GM12872 (cell line): ENCODE data around the gene MGAT4A.

Experiments used
- TF ChIP-seq, protein P1 (sequence below): IDR thresholded peaks from 3 replicates; pipeline ENCODE4 v1.5.1; 2011; ENCODE audit warnings: low read depth, mild to moderate bottlenecking, low read length, moderate library complexity; ENCODE audit not compliant: insufficient read depth

Gene MGAT4A

DNA sequence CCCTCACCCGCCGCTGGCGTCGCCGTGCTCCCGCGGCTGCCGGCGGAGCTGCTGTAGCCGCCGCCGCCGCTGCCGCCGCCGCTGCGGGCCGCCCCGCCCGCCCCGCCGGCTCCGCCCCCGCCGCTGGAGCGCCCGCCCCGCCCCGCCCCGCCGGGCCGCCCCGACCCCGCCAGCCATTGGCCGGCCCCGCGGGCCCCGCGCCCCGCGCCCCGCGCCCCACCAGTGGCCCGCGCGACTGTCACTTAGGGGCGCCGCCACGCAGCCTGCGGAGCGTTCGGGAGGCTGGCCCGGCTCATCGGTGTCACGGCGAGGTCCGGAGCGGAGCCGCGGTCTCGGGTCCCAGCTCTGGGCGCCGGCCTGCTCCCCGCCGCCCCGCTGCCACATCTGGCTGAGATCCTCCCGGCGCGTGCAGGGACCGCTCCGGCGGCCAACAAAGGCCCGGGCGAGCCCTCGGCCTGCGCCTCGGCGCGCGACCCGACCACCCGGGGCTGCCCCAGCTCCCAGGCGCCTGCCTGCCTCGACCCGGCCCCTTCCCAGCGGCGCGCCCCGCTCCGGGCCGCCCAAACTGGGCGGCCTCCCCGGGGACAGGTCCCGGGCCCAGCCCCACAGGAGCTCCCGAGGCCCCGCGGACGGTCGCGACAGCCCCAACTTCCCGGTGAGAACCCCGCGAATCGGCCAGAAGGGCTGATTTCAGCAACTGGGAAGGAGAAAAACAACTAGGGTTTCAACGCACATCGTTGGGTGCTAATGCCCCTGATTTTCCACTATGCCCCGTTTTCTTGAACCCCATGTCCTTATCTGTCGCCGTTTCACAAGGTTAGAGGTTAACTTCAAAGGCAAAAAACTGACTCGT lies at the start of gene MGAT4A:
Gene MGAT4A (minus strand): TSS at position 92 of the 853 bp plus-strand sequence. CDS start 4,800 bp downstream, outside the sequence.
- TF ChIP-seq, protein P1, sequence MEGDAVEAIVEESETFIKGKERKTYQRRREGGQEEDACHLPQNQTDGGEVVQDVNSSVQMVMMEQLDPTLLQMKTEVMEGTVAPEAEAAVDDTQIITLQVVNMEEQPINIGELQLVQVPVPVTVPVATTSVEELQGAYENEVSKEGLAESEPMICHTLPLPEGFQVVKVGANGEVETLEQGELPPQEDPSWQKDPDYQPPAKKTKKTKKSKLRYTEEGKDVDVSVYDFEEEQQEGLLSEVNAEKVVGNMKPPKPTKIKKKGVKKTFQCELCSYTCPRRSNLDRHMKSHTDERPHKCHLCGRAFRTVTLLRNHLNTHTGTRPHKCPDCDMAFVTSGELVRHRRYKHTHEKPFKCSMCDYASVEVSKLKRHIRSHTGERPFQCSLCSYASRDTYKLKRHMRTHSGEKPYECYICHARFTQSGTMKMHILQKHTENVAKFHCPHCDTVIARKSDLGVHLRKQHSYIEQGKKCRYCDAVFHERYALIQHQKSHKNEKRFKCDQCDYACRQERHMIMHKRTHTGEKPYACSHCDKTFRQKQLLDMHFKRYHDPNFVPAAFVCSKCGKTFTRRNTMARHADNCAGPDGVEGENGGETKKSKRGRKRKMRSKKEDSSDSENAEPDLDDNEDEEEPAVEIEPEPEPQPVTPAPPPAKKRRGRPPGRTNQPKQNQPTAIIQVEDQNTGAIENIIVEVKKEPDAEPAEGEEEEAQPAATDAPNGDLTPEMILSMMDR = no peak

DNA sequence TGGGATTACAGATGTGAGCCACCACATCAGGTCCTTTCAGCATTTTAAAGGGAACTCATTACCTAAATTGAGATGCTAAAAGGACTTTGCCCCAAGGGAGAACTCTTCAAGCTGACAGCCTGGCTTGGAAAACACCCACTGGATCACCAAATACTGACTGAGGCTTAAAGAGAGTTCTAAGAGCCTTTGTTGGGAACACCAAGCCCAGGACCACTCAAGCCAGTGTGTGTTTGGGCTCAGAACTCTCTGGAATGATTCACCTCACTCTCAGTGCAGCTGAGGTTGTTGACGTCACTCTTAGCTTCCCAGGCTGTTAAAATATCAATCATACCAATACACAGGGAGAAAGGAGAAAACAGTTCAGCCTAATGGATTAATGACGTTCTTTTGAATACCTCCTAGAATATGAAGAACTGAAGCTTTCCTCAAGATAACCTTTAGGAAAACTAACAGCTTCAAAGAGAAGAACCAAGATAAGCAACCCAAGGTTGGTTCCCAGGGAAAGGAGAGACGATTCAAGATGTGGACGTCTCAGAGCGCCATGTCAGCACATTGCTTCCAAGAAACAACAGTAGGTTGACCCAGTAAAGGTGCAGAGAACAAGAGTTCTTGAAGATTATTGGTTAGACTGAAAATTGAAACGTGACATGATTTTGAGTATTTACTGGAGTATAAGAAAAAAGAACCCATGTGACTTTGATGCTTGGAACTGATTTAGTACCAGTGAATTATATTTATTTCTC lies 48.0 kb upstream of the MGAT4A start:
- TF ChIP-seq, protein P1 = no peak

DNA sequence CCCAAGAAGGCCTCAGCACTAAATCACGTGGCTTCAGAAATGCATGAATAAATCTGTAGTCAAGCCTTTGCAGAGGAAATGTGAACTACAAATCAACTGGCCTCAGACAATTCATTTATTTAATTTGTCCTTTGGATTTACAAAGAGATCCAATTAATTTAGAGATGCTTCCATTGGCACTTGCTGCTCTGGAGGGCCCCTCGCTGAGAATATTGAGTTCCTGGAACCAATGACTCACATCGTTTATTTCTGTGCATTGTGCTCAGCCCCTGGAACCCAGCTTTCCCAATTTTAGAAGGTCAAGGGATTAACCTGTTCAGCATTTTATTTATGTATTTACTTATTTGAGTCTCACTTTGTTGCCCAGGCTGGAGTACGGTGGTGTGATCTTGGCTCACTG lies 47.2 kb upstream of the MGAT4A start:
- TF ChIP-seq, protein P1 = no peak

DNA sequence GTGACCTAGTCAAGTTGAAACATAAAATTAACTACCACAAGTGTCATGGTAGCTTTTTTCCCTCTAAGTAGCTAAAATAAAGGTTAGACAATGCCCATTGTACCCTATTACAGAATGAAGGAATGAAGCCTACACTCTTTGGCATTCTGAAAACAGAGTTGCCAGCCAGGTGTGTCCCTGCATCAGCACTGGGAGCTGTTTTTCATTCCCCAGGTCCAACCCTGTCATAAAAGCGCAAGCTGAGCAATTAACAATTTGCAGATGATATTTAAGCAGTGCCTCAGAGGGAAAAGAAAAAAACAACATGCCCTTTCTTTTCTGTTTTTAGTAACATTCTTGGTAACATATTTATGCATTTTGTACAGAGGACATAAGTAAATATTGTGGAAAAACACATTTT lies 46.8 kb upstream of the MGAT4A start:
- TF ChIP-seq, protein P1 = no peak

DNA sequence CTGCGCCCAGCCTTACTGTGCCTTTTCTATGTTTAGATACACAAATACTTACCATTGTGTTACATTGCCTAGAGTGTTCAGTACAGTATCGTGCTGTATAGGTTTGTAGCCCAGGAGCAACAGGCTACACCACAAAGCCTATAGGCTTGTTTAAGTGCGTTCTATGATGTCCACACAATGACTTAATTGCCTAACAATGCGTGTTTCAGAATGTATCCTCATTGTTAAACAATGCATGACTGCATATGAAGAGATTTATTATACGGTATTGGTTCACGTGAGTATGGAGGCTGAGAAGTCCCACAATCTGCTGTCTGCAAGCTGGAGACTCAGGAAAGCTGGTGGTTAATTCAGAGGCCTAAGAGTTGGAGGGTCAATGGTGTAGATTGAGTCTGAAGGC lies 46.1 kb upstream of the MGAT4A start:
- TF ChIP-seq, protein P1 = no peak

DNA sequence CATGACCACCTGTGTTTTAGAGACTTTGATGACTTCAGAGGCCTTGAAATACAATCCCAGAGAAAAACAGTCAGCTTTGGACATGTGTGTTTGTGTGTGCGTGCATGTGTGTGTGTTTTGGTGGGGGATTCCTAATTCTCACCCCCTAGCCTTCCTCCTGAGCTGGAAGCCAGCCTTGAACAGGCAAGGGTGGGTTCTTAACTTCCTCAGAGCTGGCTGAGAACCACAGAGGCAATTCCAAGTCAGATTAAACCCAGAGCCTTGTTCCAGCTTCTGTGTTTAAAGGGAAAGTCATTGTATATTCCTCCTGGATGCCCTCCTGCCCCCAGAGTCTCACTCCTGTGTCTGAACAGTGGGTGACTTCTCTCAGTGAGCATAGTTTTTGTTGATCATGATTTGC lies 45.2 kb upstream of the MGAT4A start:
- TF ChIP-seq, protein P1 = no peak

DNA sequence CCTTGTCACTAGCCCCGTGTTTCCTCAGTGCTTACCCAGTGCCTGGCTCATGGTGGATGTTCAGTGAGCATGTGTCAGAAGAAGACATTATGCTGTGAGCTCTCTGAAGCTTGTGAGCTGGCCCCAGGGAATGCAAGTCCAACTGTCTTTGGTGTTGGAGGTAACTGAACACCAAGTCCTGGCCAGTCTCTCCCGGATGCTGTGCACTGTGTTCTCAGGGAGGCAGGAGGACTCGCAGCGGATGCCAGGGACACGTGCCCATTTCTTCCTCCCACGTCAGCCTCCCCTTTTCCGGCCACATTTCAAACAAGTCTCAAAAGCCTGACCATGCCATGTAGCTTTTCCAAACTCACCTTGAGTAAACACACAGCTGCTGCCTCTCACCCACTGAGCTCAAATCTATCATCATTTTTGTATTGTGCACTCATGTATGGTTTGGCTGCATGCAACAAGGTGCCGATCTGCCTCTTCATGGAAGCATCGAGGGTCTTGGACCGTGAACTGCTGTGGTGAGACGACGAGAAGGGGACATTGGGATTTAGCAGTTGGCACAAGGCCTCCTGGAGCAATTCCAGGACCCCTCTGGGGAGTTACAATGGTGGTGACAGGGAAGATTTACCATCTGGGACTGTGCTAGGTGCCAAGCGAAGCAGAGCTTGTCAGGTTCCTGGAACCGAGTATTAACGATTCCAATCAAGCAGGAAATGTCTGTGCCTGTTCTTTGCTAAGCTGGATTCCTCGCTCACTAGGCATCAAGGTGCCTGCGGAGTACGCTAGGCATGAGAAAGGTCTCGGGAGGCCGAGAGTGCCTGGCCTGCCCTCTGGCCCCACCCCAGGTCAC lies 44.4 kb upstream of the MGAT4A start:
- TF ChIP-seq, protein P1 = no peak
